Cardiac muscle cell (in vitro differentiated cells and primary cell): ENCODE results near the gene MROH7. TPM values are rescaled to one million over a fixed set of nuclear protein-coding genes. Genes with fewer than 3 reads are reported as not detected.

Experiments
- DNase-seq, 2 donors: peaks; one replicate each; pipeline versions ENCODE4 v3.0.0 to v3.0.0-alpha.2; 2010 to 2017; ENCODE audit warnings: low read depth in 1 of 2, low spot score in 1 of 2
- H3K27ac ChIP-seq: fragments of 200-600 bp; sonication (generic); 2 replicates; pipeline ENCODE4 v1.5.1; 2016
- H3K27me3 ChIP-seq: fragments of 200-600 bp; sonication (generic); 2 replicates; pipeline ENCODE4 v1.6.0; 2016; ENCODE audit warnings: control low read depth
- H3K36me3 ChIP-seq: fragments of 200-600 bp; sonication (generic); 2 replicates; pipeline ENCODE4 v1.5.1; 2016; ENCODE audit warnings: control low read depth
- H3K4me1 ChIP-seq: fragments of 200-600 bp; sonication (generic); 2 replicates; pipeline ENCODE4 v1.8.1; 2017; ENCODE audit warnings: low read depth, mild to moderate bottlenecking, mixed run types
- H3K4me3 ChIP-seq: fragments of 200-600 bp; sonication (generic); 2 replicates; pipeline ENCODE4 v1.5.1; 2016; ENCODE audit warnings: mild to moderate bottlenecking
- H3K9me3 ChIP-seq: fragments of 200-600 bp; sonication (generic); 2 replicates; pipeline ENCODE4 v1.5.1; 2017; ENCODE audit warnings: low read depth, mild to moderate bottlenecking, control low read depth
- polyA plus RNA-seq: library from polyadenylated mRNA; unstranded; fragments of >200 nt; fragmentation: Nextera tagmentation; extraction: Ambion mirVana; gene quantifications from 2 replicates; pipeline ENCODE4 v1.2.1, GENCODE V29; 2016
- total RNA-seq: library from RNA; depleted of rRNA; stranded (reverse); fragments of >200 nt; gene quantifications from 2 replicates; pipeline ENCODE4 v1.2.3, GENCODE V29; 2016
- TF ChIP-seq, protein P1 (sequence below): IDR thresholded peaks from 2 replicates; pipeline ENCODE4 v1.5.1; 2012; ENCODE audit warnings: low read depth, mild to moderate bottlenecking, low read length

Gene MROH7
- total and polyA plus RNA-seq, 2 experiments from 2014 or later = 7.0 to 22.4 TPM

DNA sequence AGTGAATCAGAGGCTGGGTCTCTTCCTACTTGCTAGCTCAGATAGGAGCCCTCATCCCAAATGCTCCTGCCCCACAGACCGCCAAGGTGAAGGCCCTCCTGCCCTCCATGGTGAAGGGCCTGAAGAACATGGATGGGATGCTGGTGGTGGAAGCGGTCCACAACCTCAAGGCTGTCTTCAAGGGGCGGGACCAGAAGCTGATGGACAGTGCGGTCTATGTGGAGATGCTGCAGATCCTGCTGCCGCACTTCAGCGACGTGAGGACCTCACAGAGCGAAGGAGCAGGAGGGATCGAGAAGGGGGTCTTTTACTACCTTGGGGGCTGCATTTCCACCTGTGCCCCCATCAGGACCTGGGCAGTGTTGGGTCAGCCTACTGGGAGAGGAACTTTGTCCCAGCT lies 59.5 kb downstream of the MROH7 start:
- Histone ChIP-seq H3K27ac (no peak overlapping the region), H3K4me1 (no peaks in the 10 kb centered on the region), H3K27me3 (no peaks in the 10 kb centered on the region), H3K36me3 (no peaks in the 10 kb centered on the region), H3K4me3 (no peak overlapping the region), H3K9me3 (no peaks in the 10 kb centered on the region)
- DNase-seq = no peak
- TF ChIP-seq, protein P1, sequence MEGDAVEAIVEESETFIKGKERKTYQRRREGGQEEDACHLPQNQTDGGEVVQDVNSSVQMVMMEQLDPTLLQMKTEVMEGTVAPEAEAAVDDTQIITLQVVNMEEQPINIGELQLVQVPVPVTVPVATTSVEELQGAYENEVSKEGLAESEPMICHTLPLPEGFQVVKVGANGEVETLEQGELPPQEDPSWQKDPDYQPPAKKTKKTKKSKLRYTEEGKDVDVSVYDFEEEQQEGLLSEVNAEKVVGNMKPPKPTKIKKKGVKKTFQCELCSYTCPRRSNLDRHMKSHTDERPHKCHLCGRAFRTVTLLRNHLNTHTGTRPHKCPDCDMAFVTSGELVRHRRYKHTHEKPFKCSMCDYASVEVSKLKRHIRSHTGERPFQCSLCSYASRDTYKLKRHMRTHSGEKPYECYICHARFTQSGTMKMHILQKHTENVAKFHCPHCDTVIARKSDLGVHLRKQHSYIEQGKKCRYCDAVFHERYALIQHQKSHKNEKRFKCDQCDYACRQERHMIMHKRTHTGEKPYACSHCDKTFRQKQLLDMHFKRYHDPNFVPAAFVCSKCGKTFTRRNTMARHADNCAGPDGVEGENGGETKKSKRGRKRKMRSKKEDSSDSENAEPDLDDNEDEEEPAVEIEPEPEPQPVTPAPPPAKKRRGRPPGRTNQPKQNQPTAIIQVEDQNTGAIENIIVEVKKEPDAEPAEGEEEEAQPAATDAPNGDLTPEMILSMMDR = no peak

DNA sequence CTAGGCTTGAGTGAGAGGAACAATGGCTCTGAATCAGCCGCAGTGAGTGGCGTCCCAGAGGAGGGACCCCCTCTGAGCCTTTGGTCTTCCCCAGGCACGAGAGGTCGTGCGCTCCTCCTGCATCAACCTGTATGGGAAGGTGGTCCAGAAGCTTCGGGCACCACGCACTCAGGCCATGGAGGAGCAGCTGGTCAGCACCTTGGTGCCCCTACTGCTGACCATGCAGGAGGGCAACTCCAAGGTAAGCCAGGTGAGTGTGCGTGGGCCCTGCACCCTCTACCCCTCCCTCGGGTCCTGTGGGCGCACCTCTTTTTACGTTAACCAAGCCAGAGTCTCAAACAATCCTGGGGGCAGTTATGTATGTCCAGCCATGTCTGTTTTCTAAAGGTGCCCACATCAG lies 60.4 kb downstream of the MROH7 start:
- TF ChIP-seq, protein P1 = no peak
- H3K27me3 ChIP-seq = no peaks in the 10 kb centered on the region
- H3K27ac ChIP-seq = no peak overlapping the region
- no peak for DNase-seq
- H3K4me3 ChIP-seq = no peak overlapping the region
- H3K36me3 ChIP-seq = no peaks in the 10 kb centered on the region
- H3K9me3 ChIP-seq = no peaks in the 10 kb centered on the region
- H3K4me1 ChIP-seq = no peaks in the 10 kb centered on the region

DNA sequence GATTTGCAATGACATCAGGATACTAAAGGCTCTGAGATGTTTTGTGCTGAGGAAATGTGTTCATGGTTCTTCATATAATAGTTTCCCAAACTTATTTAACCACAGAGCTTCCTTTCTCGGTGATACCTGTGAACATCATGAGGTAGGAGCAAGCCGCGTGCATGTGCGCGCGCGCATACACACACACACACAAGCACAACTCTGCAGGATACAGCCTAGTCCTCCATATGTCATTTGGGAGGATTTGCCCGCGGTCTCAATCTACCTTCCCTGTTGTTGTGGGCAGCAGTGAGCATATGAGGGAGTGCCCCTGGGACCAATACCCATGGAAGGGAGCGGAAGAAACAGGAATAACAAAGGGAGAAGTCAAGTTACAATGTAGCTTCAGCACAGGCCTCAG lies 61.9 kb downstream of the MROH7 start:
- TF ChIP-seq, protein P1 = no peak
- H3K4me1 ChIP-seq = no peaks in the 10 kb centered on the region
- DNase-seq = no peak
- H3K27ac ChIP-seq = no peak overlapping the region
- no peaks in the 10 kb centered on the region for H3K27me3 ChIP-seq
- H3K36me3 ChIP-seq = no peaks in the 10 kb centered on the region
- H3K4me3 ChIP-seq = no peak overlapping the region
- no peaks in the 10 kb centered on the region for H3K9me3 ChIP-seq

DNA sequence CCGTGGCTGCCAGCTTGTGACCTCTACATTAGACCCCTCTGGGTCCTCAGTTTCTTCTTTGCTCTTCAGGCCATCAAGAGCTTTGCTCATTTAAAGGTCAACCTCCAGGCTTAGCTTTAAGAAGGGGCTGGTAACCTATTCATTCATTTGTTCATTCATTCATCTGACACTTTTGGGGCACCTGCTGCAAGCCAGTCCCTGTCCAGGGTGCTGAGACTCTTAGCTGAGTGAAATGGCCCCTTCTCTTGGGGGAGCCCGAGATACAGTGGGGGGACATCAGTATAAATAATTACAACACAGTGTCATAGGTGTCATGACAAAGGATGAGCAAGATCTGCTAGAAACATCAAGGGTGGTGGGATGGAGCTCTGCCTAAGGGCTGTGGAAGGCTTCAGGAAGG lies 63.6 kb downstream of the MROH7 start:
- Histone ChIP-seq H3K4me1 (no peaks in the 10 kb centered on the region), H3K9me3 (no peaks in the 10 kb centered on the region), H3K27me3 (no peaks in the 10 kb centered on the region), H3K36me3 (no peaks in the 10 kb centered on the region), H3K27ac (no peak overlapping the region), H3K4me3 (no peak overlapping the region)
- TF ChIP-seq, protein P1 = no peak
- DNase-seq = peak in 1 of 2 donors; percentile 5

DNA sequence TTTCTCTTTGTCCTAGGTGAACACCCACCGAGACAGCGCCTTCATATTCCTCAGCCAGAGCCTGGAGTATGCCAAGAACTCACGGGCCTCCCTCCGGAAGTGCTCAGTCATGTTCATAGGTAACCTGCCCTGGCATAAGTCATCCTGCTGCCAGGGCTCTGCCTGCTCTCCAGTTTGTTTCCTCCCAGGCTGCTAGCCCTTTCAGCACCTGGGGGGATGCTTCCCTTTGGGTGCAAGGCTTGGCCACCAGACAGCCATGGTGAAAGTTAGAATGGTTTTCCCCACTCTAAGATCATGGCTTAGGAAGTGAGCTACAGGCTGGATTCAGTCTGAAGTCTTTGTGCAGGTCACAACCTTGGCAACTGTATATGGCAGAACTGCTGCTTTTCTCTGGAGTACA lies 64.8 kb downstream of the MROH7 start:
- Histone ChIP-seq H3K27ac (no peak overlapping the region), H3K36me3 (no peaks in the 10 kb centered on the region), H3K9me3 (no peaks in the 10 kb centered on the region), H3K4me3 (no peak overlapping the region), H3K27me3 (no peaks in the 10 kb centered on the region), H3K4me1 (no peaks in the 10 kb centered on the region)
- TF ChIP-seq, protein P1 = no peak
- no peak for DNase-seq

DNA sequence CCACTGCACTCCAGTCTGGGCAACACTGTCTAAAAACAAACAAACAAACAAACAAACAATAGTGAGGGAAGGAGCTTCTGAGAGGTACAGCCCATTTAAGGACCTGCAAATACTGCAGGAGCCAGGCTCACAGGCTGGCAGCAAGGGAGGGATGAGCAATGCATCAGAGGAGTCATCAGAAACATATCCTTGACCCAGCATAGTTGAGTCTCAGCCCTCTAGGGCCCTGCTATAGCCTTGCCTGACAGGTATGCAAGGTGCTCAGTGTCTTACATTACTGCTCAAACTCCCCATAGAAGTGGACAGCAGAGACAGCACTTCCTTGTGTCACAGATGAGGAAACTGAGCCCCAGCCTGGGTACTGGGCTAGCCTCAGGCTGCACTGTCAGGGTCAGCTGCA lies 66.8 kb downstream of the MROH7 start:
- Histone ChIP-seq H3K27ac (no peak overlapping the region), H3K4me3 (no peak overlapping the region), H3K9me3 (no peaks in the 10 kb centered on the region), H3K36me3 (no peaks in the 10 kb centered on the region), H3K4me1 (no peaks in the 10 kb centered on the region), H3K27me3 (no peaks in the 10 kb centered on the region)
- TF ChIP-seq, protein P1 = no peak
- DNase-seq = no peak
